Activated T-helper 1 cell treated with anti-CD3 and anti-CD28 coated beads, Interleukin-2, amount 50 U/mL, for 16 hours (primary cell): ENCODE data around the gene MOB3A.
"Not testable (repeated sequence)": the region's sequence is repeated elsewhere in the genome, so short reads cannot be mapped to it uniquely, and the experiment has no call there.

Experiments
- DNase-seq, 2 donors: peaks; one replicate each; pipeline ENCODE4 v3.0.0-alpha.2; 2020; ENCODE audit warnings: low read depth in 1 of 2, low spot score in 1 of 2

MOB3A gene

GRCh38 chr19:2108251-2109016 is 12.3 kb upstream of the MOB3A start:
- DNase-seq: no peak

GRCh38 chr19:2103045-2103707 is 7.0 kb upstream of the MOB3A start:
- DNase-seq: no peak

GRCh38 chr19:2101417-2102335 is 5.5 kb upstream of the MOB3A start:
- no peak for DNase-seq

- no peak for DNase-seq
Observed at GRCh38 chr19:2100719-2101061, 4.6 kb upstream of the MOB3A start.

GRCh38 chr19:2099937-2100718 is 4.0 kb upstream of the MOB3A start:
- no peak for DNase-seq

- no peak for DNase-seq
Observed at GRCh38 chr19:2099054-2099501, 3.0 kb upstream of the MOB3A start.

GRCh38 chr19:2097886-2098327 is 1.8 kb upstream of the MOB3A start:
- DNase-seq: no peak

- peak in 1 of 2 donors; percentile 39 for DNase-seq
Observed at GRCh38 chr19:2097203-2097885, 1.2 kb upstream of the MOB3A start.

- DNase-seq: peak; percentile 100
Observed at GRCh38 chr19:2096480-2097202, 515 bp upstream of the MOB3A start, which contains the start of gene IZUMO4. IZUMO4 (plus strand) TSS chr19:2096915; CDS start chr19:2096946, 31 bp downstream.

GRCh38 chr19:2091926-2092525 is 4.1 kb downstream of the MOB3A start:
- not testable (repeated sequence) for DNase-seq

GRCh38 chr19:2089727-2090053 is 6.4 kb downstream of the MOB3A start:
- no peak for DNase-seq

- DNase-seq: no peak
Observed at GRCh38 chr19:2089001-2089711, 7.0 kb downstream of the MOB3A start.

- DNase-seq: no peak
Observed at GRCh38 chr19:2087621-2088100, 8.5 kb downstream of the MOB3A start.

- DNase-seq: not testable (repeated sequence)
Observed at GRCh38 chr19:2086695-2087620, 9.2 kb downstream of the MOB3A start.

- DNase-seq: peak; percentile 87
Observed at GRCh38 chr19:2084993-2085720, 11.0 kb downstream of the MOB3A start.

- peak; percentile 42 to 48 for DNase-seq
Observed at GRCh38 chr19:2083174-2083854, 12.8 kb downstream of the MOB3A start.
